Keratinocyte (primary cell): ENCODE results near the gene TSPAN1. TPM values are rescaled to one million over a fixed set of nuclear protein-coding genes. Genes with fewer than 3 reads are reported as not detected.

Experiments used
- DNase-seq: peaks from one replicate; pipeline ENCODE4 v3.0.0-alpha.2; 2011; ENCODE audit warnings: low read depth, missing footprints, low spot score
- FAIRE-seq: peaks from 2 replicates; lab custom pipeline; 2011; peaks lifted over from hg19 to GRCh38; lab: Jason Lieb, UNC
- H2AFZ ChIP-seq: 2 replicates; pipeline ENCODE4 v1.6.0; 2012; ENCODE audit warnings: low read length, control low read depth, inconsistent platforms; ENCODE audit not compliant: control insufficient read depth
- H3K27ac ChIP-seq: 2 replicates; pipeline ENCODE4 v1.5.1; 2011; ENCODE audit warnings: low read length; ENCODE audit not compliant: control insufficient read depth, insufficient read depth
- H3K27me3 ChIP-seq: 3 replicates; pipeline ENCODE4 v1.6.0; 2011; ENCODE audit warnings: low read length; ENCODE audit not compliant: control insufficient read depth, insufficient read depth; ENCODE audit errors: extremely low read depth
- H3K36me3 ChIP-seq, 2 experiments: 2 replicates in 1 of 2; 3 replicates in 1 of 2; pipeline ENCODE4 v1.5.1; 2011; ENCODE audit warnings: low read length in 2 of 2, mild to moderate bottlenecking in 1 of 2; ENCODE audit not compliant: control insufficient read depth in 2 of 2, insufficient read depth in 2 of 2; ENCODE audit errors: extremely low read depth in 1 of 2
- H3K4me1 ChIP-seq: 3 replicates; pipeline ENCODE4 v1.5.1; 2011; ENCODE audit warnings: low read length; ENCODE audit not compliant: control insufficient read depth, insufficient read depth; ENCODE audit errors: extremely low read depth
- H3K4me2 ChIP-seq: 3 replicates; pipeline ENCODE4 v1.6.0; 2011; ENCODE audit warnings: low read depth, low read length; ENCODE audit not compliant: control insufficient read depth, insufficient read depth; ENCODE audit errors: extremely low read depth
- H3K4me3 ChIP-seq, 3 experiments: fragments of 200-600 bp in 1 of 3; sonication (generic) in 1 of 3; 2 replicates in 2 of 3; 3 replicates in 1 of 3; pipeline ENCODE4 v1.5.1; 2011 to 2016; ENCODE audit warnings: low read length in 3 of 3, mild to moderate bottlenecking in 3 of 3, control low read depth in 2 of 3, inconsistent platforms in 1 of 3, low read depth in 1 of 3, mixed read lengths in 1 of 3, mixed run types in 1 of 3, moderate library complexity in 1 of 3; ENCODE audit not compliant: control insufficient read depth in 2 of 3, insufficient read depth in 2 of 3; ENCODE audit errors: extremely low read depth in 1 of 3
- H3K79me2 ChIP-seq: 2 replicates; pipeline ENCODE4 v1.6.0; 2012; ENCODE audit warnings: low read length; ENCODE audit not compliant: control insufficient read depth, insufficient read depth
- H3K9ac ChIP-seq: 3 replicates; pipeline ENCODE4 v1.6.0; 2011; ENCODE audit warnings: low read length; ENCODE audit not compliant: control insufficient read depth, insufficient read depth; ENCODE audit errors: extremely low read depth
- H3K9me1 ChIP-seq: 3 replicates; pipeline ENCODE4 v1.6.0; 2011; ENCODE audit warnings: low read length; ENCODE audit not compliant: control insufficient read depth, insufficient read depth; ENCODE audit errors: extremely low read depth
- H3K9me3 ChIP-seq: 2 replicates; pipeline ENCODE4 v1.5.1; 2012; ENCODE audit warnings: low read depth, low read length; ENCODE audit not compliant: control insufficient read depth
- H4K20me1 ChIP-seq: 3 replicates; pipeline ENCODE4 v1.6.0; 2011; ENCODE audit warnings: low read length; ENCODE audit not compliant: control insufficient read depth, insufficient read depth; ENCODE audit errors: extremely low read depth
- CTCF ChIP-seq, 3 experiments: IDR thresholded peaks in 1 of 3; conservative IDR thresholded peaks in 1 of 3; optimal IDR thresholded peaks in 1 of 3; 2 replicates in 2 of 3; 3 replicates in 1 of 3; pipeline versions ENCODE3 to v1.5.1; 2011; ENCODE audit warnings: low read length in 3 of 3, mild to moderate bottlenecking in 3 of 3, moderate library complexity in 2 of 3, control low read depth in 1 of 3, inconsistent platforms in 1 of 3; ENCODE audit not compliant: insufficient read depth in 2 of 3; ENCODE audit errors: extremely low read depth in 1 of 3
- EZH2 ChIP-seq: IDR thresholded peaks from one replicate; pipeline ENCODE4 v1.6.1; 2012; ENCODE audit warnings: inconsistent platforms, mild to moderate bottlenecking, low read length, moderate library complexity
- dilution Hi-C: fragments of 300-500 bp; cut with MboI; formaldehyde crosslinking; loops from one replicate; pipeline ENCODE4 v1.7.0; 2020; ENCODE audit warnings: low sequenced_read_pairs; ENCODE audit not compliant: extremely low pct_ligation_motif_present
- polyA plus RNA-seq, 5 experiments: library from polyadenylated mRNA; depleted of rRNA in 3 of 5; stranded (reverse) in 3 of 5; stranded (forward) in 1 of 5; unstranded in 1 of 5; fragments of >200 nt; gene quantifications; 1 replicate in 1 of 5; 2 replicates in 3 of 5; 3 replicates in 1 of 5; pipeline versions ENCODE4 v1.2.1 to v1.2.3, GENCODE V29; 2011 to 2012; ENCODE audit warnings: missing spikeins in 2 of 5, low read depth in 1 of 5, low replicate concordance in 1 of 5

Gene TSPAN1
- polyA plus RNA-seq, 1 donor (not counting 4 experiments of a cell fraction or from before 2014, with no cell fraction given): 312 TPM

DNA sequence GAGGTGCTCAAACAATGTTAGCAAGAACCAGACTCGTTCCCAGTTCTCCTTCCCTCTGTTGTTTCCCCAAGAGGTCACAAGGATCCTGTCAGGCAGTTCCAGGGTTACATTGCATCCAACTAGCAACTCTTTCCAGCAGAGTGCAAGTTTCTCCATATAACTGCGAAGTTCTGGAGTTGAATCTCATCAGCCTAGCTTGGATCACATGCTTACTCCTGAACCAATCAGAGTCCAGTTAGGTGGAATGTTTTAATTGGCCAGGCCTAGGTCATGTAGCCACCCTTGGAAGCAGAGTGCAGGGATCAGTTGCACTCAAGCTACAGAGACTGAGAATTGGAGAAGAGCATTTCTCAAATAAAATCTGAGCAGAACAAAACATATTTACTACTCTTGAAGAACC lies 26.6 kb upstream of the TSPAN1 start:
- H3K9me3 ChIP-seq: no peaks in the 10 kb centered on the region
- no peak for TF ChIP-seq EZH2
- no peak for TF ChIP-seq CTCF (optimal IDR thresholded peaks at IDR 0.05 in 1 of 3, IDR thresholded peaks at IDR 0.05 in 1 of 3, conservative IDR thresholded peaks at IDR 0.05 in 1 of 3; ENCODE audit: extremely low read depth in 1 of 3, insufficient read depth in 2 of 3, low read length in 3 of 3)
- H3K9me1 ChIP-seq: no peaks in the 10 kb centered on the region
- no peaks in the 10 kb centered on the region for H3K27me3 ChIP-seq
- H3K27ac ChIP-seq: no peak overlapping the region
- DNase-seq (no peak), FAIRE-seq (no peak)
- H4K20me1 ChIP-seq: no peaks in the 10 kb centered on the region
- no peak overlapping the region for H3K9ac ChIP-seq
- no peak overlapping the region for H3K4me3 ChIP-seq
- no peaks in the 10 kb centered on the region for H3K79me2 ChIP-seq
- dilution Hi-C loops: no loop called here
- H3K4me2 ChIP-seq: no peak overlapping the region
- no peaks in the 10 kb centered on the region for H3K4me1 ChIP-seq
- H2AFZ ChIP-seq: no peak overlapping the region
- H3K36me3 ChIP-seq: no peaks in the 10 kb centered on the region

DNA sequence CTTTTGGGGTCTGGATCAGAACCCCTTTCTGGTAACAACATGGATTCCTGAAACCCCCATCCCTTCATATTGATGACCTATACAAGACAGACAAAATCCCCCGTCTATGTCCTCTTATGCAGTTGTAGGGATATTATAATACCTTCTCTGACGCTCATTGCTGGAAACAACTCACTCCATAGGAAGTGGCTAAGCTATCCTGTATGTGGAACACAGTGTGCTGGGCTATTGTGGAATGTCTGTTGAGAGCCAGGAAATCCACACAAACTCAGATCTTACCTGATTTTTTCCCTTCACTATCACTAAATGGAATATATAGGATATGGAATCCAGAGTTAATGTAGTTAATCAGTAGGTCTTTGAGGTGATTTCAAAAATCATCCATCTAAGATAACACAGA lies 24.8 kb upstream of the TSPAN1 start:
- Histone ChIP-seq H3K27ac (no peak overlapping the region), H3K79me2 (no peaks in the 10 kb centered on the region), H3K9me1 (no peaks in the 10 kb centered on the region), H2AFZ (no peak overlapping the region), H3K4me1 (no peaks in the 10 kb centered on the region), H3K9ac (no peak overlapping the region), H3K9me3 (no peaks in the 10 kb centered on the region), H3K4me3 (no peak overlapping the region), H4K20me1 (no peaks in the 10 kb centered on the region), H3K36me3 (no peaks in the 10 kb centered on the region), H3K27me3 (no peaks in the 10 kb centered on the region), H3K4me2 (no peak overlapping the region)
- dilution Hi-C loops: no loop called here
- DNase-seq: no peak
- FAIRE-seq: no peak
- no peak for TF ChIP-seq EZH2
- no peak for TF ChIP-seq CTCF (optimal IDR thresholded peaks at IDR 0.05 in 1 of 3, IDR thresholded peaks at IDR 0.05 in 1 of 3, conservative IDR thresholded peaks at IDR 0.05 in 1 of 3; ENCODE audit: extremely low read depth in 1 of 3, insufficient read depth in 2 of 3, low read length in 3 of 3)
